ENCODE results near the gene OGFR. TPM values are rescaled to one million over a fixed set of nuclear protein-coding genes. Genes with fewer than 3 reads are reported as not detected.

OGFR gene
- total RNA-seq, 1 experiment from 2014 or later = 31.0 TPM

DNA sequence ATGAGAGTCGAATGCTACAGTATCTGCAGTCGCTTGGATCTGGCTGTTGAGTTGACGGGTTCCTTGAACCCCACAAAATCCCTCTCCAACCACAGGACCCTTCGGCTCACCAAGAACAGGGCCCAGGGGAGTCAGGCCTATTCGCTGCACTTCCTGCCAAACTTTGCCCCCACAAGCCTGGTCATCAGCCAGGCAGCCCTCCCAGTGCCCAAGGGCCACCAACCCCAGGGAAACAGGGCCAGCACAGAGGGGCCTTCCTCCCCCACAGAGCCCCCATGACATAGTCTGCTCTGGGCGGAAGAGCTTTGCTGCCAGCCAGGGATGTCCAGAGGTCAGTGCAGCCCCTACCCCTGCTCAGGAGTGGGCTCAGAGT, 42.9 kb upstream of the OGFR start:
- no peaks in the 10 kb centered on the region for H3K4me1 Mint-ChIP-seq (ENCODE audit: insufficient read depth, unreplicated experiment)
- intact Hi-C loops (cut with micrococcal nuclease) = no loop called here
- TF ChIP-seq, protein P1, sequence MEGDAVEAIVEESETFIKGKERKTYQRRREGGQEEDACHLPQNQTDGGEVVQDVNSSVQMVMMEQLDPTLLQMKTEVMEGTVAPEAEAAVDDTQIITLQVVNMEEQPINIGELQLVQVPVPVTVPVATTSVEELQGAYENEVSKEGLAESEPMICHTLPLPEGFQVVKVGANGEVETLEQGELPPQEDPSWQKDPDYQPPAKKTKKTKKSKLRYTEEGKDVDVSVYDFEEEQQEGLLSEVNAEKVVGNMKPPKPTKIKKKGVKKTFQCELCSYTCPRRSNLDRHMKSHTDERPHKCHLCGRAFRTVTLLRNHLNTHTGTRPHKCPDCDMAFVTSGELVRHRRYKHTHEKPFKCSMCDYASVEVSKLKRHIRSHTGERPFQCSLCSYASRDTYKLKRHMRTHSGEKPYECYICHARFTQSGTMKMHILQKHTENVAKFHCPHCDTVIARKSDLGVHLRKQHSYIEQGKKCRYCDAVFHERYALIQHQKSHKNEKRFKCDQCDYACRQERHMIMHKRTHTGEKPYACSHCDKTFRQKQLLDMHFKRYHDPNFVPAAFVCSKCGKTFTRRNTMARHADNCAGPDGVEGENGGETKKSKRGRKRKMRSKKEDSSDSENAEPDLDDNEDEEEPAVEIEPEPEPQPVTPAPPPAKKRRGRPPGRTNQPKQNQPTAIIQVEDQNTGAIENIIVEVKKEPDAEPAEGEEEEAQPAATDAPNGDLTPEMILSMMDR (IDR thresholded peaks at IDR 0.05; ENCODE audit: unreplicated experiment) = no peak
- no peaks in the 10 kb centered on the region for H3K27me3 Mint-ChIP-seq (ENCODE audit: insufficient read depth, unreplicated experiment)
- H3K36me3 Mint-ChIP-seq (ENCODE audit: insufficient read depth, unreplicated experiment) = peaks cover 6% of the 10 kb centered on the region
- H3K27ac Mint-ChIP-seq (ENCODE audit: low read depth, unreplicated experiment) = no peak overlapping the region
- ChIA-PET CTCF (interaction anchor here (0.5 kb wide), 1 partner anchor 12 kb away, joined by 3 read pairs; no protein-coding TSS in a partner anchor), POLR2A (no interaction called here)
- H3K9me3 Mint-ChIP-seq (ENCODE audit: unreplicated experiment) = no peaks in the 10 kb centered on the region
- no peak overlapping the region for H3K4me3 Mint-ChIP-seq (ENCODE audit: unreplicated experiment)
- BruUV-seq (replicated peaks) = no TSS peak
- no peak for DNase-seq (ENCODE audit: unreplicated experiment)

DNA sequence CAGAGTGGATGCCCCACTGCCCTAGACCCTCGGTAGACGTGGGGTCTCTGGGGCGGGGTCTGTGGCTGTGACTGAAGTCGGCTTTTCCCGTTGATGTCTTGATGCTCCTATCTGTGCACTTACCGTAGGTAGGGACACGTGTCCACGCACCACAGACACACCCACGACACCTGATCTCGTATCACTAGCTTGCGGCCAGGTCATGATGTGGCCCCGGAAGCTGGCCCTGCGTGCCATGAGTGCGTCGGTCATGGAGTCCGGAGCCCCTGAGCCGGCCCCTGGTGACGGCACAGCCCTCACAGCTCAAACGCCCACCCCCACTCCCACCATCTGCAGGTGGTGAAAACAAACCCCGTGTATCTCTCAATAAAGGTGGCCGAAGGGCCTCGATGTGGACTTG, 42.3 kb upstream of the OGFR start:
- no peaks in the 10 kb centered on the region for H3K9me3 Mint-ChIP-seq (ENCODE audit: unreplicated experiment)
- peaks cover 6% of the 10 kb centered on the region for H3K36me3 Mint-ChIP-seq (ENCODE audit: insufficient read depth, unreplicated experiment)
- no peaks in the 10 kb centered on the region for H3K4me1 Mint-ChIP-seq (ENCODE audit: insufficient read depth, unreplicated experiment)
- BruUV-seq (replicated peaks) = no TSS peak
- intact Hi-C loops (cut with micrococcal nuclease) = no loop called here
- ChIA-PET POLR2A (no interaction called here), CTCF (interaction anchor here (0.5 to 0.9 kb wide), 3 partner anchors 11 to 262 kb away, joined by 3 read pairs; no protein-coding TSS in a partner anchor)
- H3K27me3 Mint-ChIP-seq (ENCODE audit: insufficient read depth, unreplicated experiment) = no peaks in the 10 kb centered on the region
- no peak overlapping the region for H3K27ac Mint-ChIP-seq (ENCODE audit: low read depth, unreplicated experiment)
- H3K4me3 Mint-ChIP-seq (ENCODE audit: unreplicated experiment) = no peak overlapping the region
- TF ChIP-seq, protein P1 (IDR thresholded peaks at IDR 0.05; ENCODE audit: unreplicated experiment) = no peak
- no peak for DNase-seq (ENCODE audit: unreplicated experiment)

GRCh38 chr20:62762801-62763368, 41.8 kb upstream of the OGFR start:
- TF ChIP-seq, protein P1 (IDR thresholded peaks at IDR 0.05; ENCODE audit: unreplicated experiment) = no peak
- Mint-ChIP-seq H3K9me3 (ENCODE audit: unreplicated experiment) (no peaks in the 10 kb centered on the region), H3K4me3 (ENCODE audit: unreplicated experiment) (no peak overlapping the region), H3K36me3 (ENCODE audit: insufficient read depth, unreplicated experiment) (peaks cover 6% of the 10 kb centered on the region), H3K27me3 (ENCODE audit: insufficient read depth, unreplicated experiment) (no peaks in the 10 kb centered on the region), H3K4me1 (ENCODE audit: insufficient read depth, unreplicated experiment) (no peaks in the 10 kb centered on the region), H3K27ac (ENCODE audit: low read depth, unreplicated experiment) (no peak overlapping the region)
- POLR2A ChIA-PET = no interaction called here
- CTCF ChIA-PET = interaction anchor here (0.6 to 1.4 kb wide), 3 partner anchors 10 to 263 kb away, joined by 3 read pairs; no protein-coding TSS in a partner anchor
- intact Hi-C loops (cut with micrococcal nuclease) = no loop called here
- no peak for DNase-seq (ENCODE audit: unreplicated experiment)
- BruUV-seq (replicated peaks) = no TSS peak

DNA sequence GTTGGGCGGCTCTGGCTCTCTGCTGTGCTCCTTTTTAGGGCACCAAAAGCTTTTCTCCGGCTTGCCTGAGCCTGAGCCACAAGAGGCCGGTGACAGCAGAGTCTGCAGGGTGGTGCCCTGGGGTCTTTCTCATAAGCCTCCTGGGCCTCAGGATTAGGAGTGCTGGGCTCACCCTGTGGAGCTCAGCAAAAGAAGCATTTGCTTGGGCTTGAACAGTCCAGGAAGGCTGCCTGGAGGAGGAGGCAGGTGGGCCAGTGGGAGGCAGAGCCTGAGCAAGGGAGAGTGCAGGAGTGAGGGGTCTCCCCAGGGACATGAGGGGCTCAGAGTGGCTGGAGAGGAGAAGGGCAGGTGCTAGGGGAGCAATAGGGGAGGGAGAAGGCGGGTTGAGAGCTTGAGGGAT, 41.2 kb upstream of the OGFR start:
- ChIA-PET CTCF (interaction anchor here (1.4 kb wide), 1 partner anchor 10 kb away, joined by 3 read pairs; no protein-coding TSS in a partner anchor), POLR2A (no interaction called here)
- no peaks in the 10 kb centered on the region for H3K27me3 Mint-ChIP-seq (ENCODE audit: insufficient read depth, unreplicated experiment)
- intact Hi-C loops (cut with micrococcal nuclease) = no loop called here
- TF ChIP-seq, protein P1 (IDR thresholded peaks at IDR 0.05; ENCODE audit: unreplicated experiment) = no peak
- no peak overlapping the region for H3K27ac Mint-ChIP-seq (ENCODE audit: low read depth, unreplicated experiment)
- no TSS peak for BruUV-seq (replicated peaks)
- peaks cover 6% of the 10 kb centered on the region for H3K36me3 Mint-ChIP-seq (ENCODE audit: insufficient read depth, unreplicated experiment)
- no peaks in the 10 kb centered on the region for H3K9me3 Mint-ChIP-seq (ENCODE audit: unreplicated experiment)
- H3K4me3 Mint-ChIP-seq (ENCODE audit: unreplicated experiment) = no peak overlapping the region
- no peaks in the 10 kb centered on the region for H3K4me1 Mint-ChIP-seq (ENCODE audit: insufficient read depth, unreplicated experiment)
- DNase-seq (ENCODE audit: unreplicated experiment) = no peak
